ENCODE results near the gene DGCR6L. TPM values are rescaled to one million over a fixed set of nuclear protein-coding genes. Genes with fewer than 3 reads are reported as not detected.
"Not testable (repeated sequence)": the region's sequence is repeated elsewhere in the genome, so short reads cannot be mapped to it uniquely, and the experiment has no call there.

The DGCR6L gene
- total RNA-seq, 1 donor from 2014 or later = 38.6 TPM

DNA sequence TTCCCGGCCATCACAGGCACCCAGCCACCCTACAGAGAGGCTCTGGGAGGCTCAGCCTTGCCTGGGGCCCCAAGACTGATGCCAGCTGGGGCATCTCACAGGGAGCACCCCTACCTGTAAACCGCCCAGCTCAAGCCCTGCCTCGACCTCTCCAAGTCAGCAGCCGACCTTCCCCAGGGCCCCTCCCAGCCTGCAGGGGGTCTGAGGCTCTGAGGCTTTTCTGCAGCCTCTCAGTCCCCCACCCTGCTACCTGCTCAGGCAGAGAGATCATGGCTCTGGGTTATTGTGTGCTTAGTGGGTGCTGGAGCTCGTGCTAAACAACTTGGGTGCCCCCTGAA, 28.6 kb downstream of the DGCR6L start:
- no peak overlapping the region for H3K27ac ChIP-seq (ENCODE audit: low read depth, low read length)

GRCh38 chr22:20290578-20291248, 29.1 kb downstream of the DGCR6L start:
- Histone ChIP-seq H3K27ac (ENCODE audit: low read depth, low read length) (no peak overlapping the region), H3K36me3 (ENCODE audit: control insufficient read depth in 3 of 3, insufficient read depth in 3 of 3, low read length in 3 of 3) (no peaks in the 10 kb centered on the region), H3K9me3 (ENCODE audit: control insufficient read depth in 3 of 3, low read length in 3 of 3) (no peaks in the 10 kb centered on the region), H3K4me3 (ENCODE audit: low read length in 3 of 3) (no peak overlapping the region), H3K27me3 (ENCODE audit: control insufficient read depth in 3 of 3, insufficient read depth in 3 of 3, low read length in 3 of 3) (peaks cover 0 to 20% (median 12%) of the 10 kb centered on the region in 3 donors), H3K4me1 (ENCODE audit: control insufficient read depth in 3 of 3, insufficient read depth in 3 of 3, low read length in 3 of 3) (no peaks in the 10 kb centered on the region), H3K9ac (ENCODE audit: low read depth in 1 of 3, low read length in 3 of 3) (no peak overlapping the region)

More for the DNA sequence above, 28.6 kb downstream of the DGCR6L start:
- no peaks in the 10 kb centered on the region for H3K36me3 ChIP-seq (ENCODE audit: control insufficient read depth in 3 of 3, insufficient read depth in 3 of 3, low read length in 3 of 3)
- H3K4me1 ChIP-seq (ENCODE audit: control insufficient read depth in 3 of 3, insufficient read depth in 3 of 3, low read length in 3 of 3) = no peaks in the 10 kb centered on the region
- H3K4me3 ChIP-seq (ENCODE audit: low read length in 3 of 3) = no peak overlapping the region
- peaks cover 0 to 20% (median 12%) of the 10 kb centered on the region in 3 donors for H3K27me3 ChIP-seq (ENCODE audit: control insufficient read depth in 3 of 3, insufficient read depth in 3 of 3, low read length in 3 of 3)
- H3K9ac ChIP-seq (ENCODE audit: low read depth in 1 of 3, low read length in 3 of 3) = no peak overlapping the region
- H3K9me3 ChIP-seq (ENCODE audit: control insufficient read depth in 3 of 3, low read length in 3 of 3) = no peaks in the 10 kb centered on the region

- Histone ChIP-seq H3K9ac (ENCODE audit: low read depth in 1 of 3, low read length in 3 of 3) (no peak overlapping the region), H3K36me3 (ENCODE audit: control insufficient read depth in 3 of 3, insufficient read depth in 3 of 3, low read length in 3 of 3) (no peaks in the 10 kb centered on the region), H3K4me1 (ENCODE audit: control insufficient read depth in 3 of 3, insufficient read depth in 3 of 3, low read length in 3 of 3) (no peaks in the 10 kb centered on the region), H3K27ac (ENCODE audit: low read depth, low read length) (no peak overlapping the region), H3K27me3 (ENCODE audit: control insufficient read depth in 3 of 3, insufficient read depth in 3 of 3, low read length in 3 of 3) (peaks cover 0 to 20% (median 12%) of the 10 kb centered on the region in 3 donors), H3K9me3 (ENCODE audit: control insufficient read depth in 3 of 3, low read length in 3 of 3) (no peaks in the 10 kb centered on the region), H3K4me3 (ENCODE audit: low read length in 3 of 3) (no peak overlapping the region)
These were observed 29.8 kb downstream of the DGCR6L start for GRCh38 chr22:20290045-20290392.

- not testable (repeated sequence) for H3K4me3 ChIP-seq (ENCODE audit: low read length in 3 of 3); H3K27ac ChIP-seq (ENCODE audit: low read depth, low read length); H3K9me3 ChIP-seq (ENCODE audit: control insufficient read depth in 3 of 3, low read length in 3 of 3); H3K4me1 ChIP-seq (ENCODE audit: control insufficient read depth in 3 of 3, insufficient read depth in 3 of 3, low read length in 3 of 3); H3K9ac ChIP-seq (ENCODE audit: low read depth in 1 of 3, low read length in 3 of 3); H3K36me3 ChIP-seq (ENCODE audit: control insufficient read depth in 3 of 3, insufficient read depth in 3 of 3, low read length in 3 of 3)
- H3K27me3 ChIP-seq (ENCODE audit: control insufficient read depth in 3 of 3, insufficient read depth in 3 of 3, low read length in 3 of 3) = peaks cover 0 to 20% (median 12%) of the 10 kb centered on the region in 3 donors
These were observed 30.4 kb downstream of the DGCR6L start for GRCh38 chr22:20289182-20290044.

DNA sequence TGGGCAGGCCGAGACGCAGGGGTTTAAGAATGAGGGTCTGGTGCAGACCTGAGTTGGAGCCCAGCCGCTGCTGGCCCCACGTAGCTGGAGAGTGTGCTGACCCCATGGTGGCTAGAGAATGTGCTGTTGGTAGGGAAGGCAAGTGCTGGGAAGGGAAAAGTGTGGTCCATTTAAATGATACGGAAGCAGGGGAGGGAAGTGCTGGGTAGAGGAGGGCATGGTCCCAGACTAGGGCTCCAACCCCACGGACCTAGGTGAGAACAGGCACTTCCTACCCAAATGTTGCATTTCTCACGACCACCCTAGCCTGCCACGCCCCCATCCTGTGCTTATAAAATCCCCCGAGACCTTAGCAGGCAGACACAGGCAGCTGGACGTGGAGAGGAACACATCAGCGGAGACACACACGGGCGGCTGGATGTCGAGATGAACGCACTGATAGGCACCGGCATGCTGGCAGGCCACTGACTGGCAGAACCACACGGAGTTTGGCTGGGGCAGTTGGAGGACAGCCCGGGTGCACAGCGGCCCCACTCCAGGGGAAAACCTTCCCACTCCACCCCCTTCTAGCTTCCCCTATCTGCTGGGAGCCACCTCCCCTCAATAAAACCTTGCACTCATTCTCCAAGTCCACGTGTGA, 33.0 kb downstream of the DGCR6L start:
- H3K4me1 ChIP-seq (ENCODE audit: control insufficient read depth in 3 of 3, insufficient read depth in 3 of 3, low read length in 3 of 3); H3K4me3 ChIP-seq (ENCODE audit: low read length in 3 of 3); H3K9ac ChIP-seq (ENCODE audit: low read depth in 1 of 3, low read length in 3 of 3); H3K27ac ChIP-seq (ENCODE audit: low read depth, low read length); H3K9me3 ChIP-seq (ENCODE audit: control insufficient read depth in 3 of 3, low read length in 3 of 3); H3K36me3 ChIP-seq (ENCODE audit: control insufficient read depth in 3 of 3, insufficient read depth in 3 of 3, low read length in 3 of 3): not testable (repeated sequence)
- peaks cover 0 to 22% (median 12%) of the 10 kb centered on the region in 3 donors for H3K27me3 ChIP-seq (ENCODE audit: control insufficient read depth in 3 of 3, insufficient read depth in 3 of 3, low read length in 3 of 3)

DNA sequence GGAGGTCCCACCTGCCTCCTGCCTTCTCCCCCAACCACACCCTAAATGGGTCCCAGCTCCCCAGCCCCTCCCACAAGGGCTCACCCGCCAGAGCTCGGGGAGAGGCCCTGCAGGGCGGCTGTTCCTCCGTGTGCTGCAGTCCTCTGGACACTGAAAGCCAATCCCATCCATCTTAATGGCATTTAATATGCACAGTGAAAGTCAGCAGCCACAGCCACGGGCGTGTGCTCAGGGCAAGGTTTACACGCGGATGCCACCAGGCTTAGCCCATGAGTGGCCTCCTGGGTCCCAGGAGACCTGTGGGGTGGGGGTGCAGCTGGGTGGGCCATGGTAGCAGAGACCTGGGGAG, 33.6 kb downstream of the DGCR6L start:
- H3K36me3 ChIP-seq (ENCODE audit: control insufficient read depth in 3 of 3, insufficient read depth in 3 of 3, low read length in 3 of 3); H3K9ac ChIP-seq (ENCODE audit: low read depth in 1 of 3, low read length in 3 of 3); H3K4me3 ChIP-seq (ENCODE audit: low read length in 3 of 3); H3K27ac ChIP-seq (ENCODE audit: low read depth, low read length); H3K9me3 ChIP-seq (ENCODE audit: control insufficient read depth in 3 of 3, low read length in 3 of 3); H3K4me1 ChIP-seq (ENCODE audit: control insufficient read depth in 3 of 3, insufficient read depth in 3 of 3, low read length in 3 of 3): not testable (repeated sequence)
- peaks cover 0 to 20% (median 12%) of the 10 kb centered on the region in 3 donors for H3K27me3 ChIP-seq (ENCODE audit: control insufficient read depth in 3 of 3, insufficient read depth in 3 of 3, low read length in 3 of 3)

GRCh38 chr22:20285473-20286311, 34.2 kb downstream of the DGCR6L start:
- not testable (repeated sequence) for H3K4me1 ChIP-seq (ENCODE audit: control insufficient read depth in 3 of 3, insufficient read depth in 3 of 3, low read length in 3 of 3); H3K9ac ChIP-seq (ENCODE audit: low read depth in 1 of 3, low read length in 3 of 3); H3K36me3 ChIP-seq (ENCODE audit: control insufficient read depth in 3 of 3, insufficient read depth in 3 of 3, low read length in 3 of 3); H3K27ac ChIP-seq (ENCODE audit: low read depth, low read length); H3K4me3 ChIP-seq (ENCODE audit: low read length in 3 of 3); H3K9me3 ChIP-seq (ENCODE audit: control insufficient read depth in 3 of 3, low read length in 3 of 3)
- peaks cover 0 to 14% (median 7%) of the 10 kb centered on the region in 3 donors for H3K27me3 ChIP-seq (ENCODE audit: control insufficient read depth in 3 of 3, insufficient read depth in 3 of 3, low read length in 3 of 3)

DNA sequence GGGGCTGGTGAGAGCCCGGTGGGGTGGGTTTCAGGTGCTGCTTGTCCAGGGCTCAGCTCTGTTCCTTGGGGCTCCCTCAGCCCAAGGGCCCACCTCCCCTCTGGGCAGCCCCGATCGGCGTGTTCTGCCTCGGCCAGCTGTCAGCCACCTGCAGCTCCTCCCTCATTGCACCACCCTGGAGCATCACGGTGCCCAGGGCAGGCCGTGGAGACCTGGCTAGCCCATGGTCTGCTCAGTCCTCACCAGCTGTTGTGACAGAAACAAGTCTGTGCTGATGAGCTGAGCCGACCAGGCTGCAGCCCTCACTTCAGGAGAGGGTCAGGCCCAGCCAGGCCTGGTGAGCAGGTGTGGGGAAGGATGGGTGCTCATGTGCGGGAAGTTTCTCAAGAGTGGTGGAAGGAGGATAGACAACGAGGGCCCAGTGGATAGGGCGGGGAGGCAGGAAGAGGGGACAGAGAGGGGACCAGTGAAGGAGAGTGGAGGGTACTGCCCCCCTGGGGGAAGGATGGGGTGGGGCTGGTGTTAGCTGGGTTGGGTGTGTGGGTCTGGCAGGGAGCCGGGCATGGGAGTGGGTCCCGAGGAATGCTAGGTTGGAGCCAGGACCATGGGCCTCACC, 35.3 kb downstream of the DGCR6L start:
- Histone ChIP-seq H3K27ac (ENCODE audit: low read depth, low read length) (no peak overlapping the region), H3K36me3 (ENCODE audit: control insufficient read depth in 3 of 3, insufficient read depth in 3 of 3, low read length in 3 of 3) (no peaks in the 10 kb centered on the region), H3K4me1 (ENCODE audit: control insufficient read depth in 3 of 3, insufficient read depth in 3 of 3, low read length in 3 of 3) (no peaks in the 10 kb centered on the region), H3K27me3 (ENCODE audit: control insufficient read depth in 3 of 3, insufficient read depth in 3 of 3, low read length in 3 of 3) (peaks cover 0 to 3% (median 0%) of the 10 kb centered on the region in 3 donors), H3K4me3 (ENCODE audit: low read length in 3 of 3) (no peak overlapping the region), H3K9me3 (ENCODE audit: control insufficient read depth in 3 of 3, low read length in 3 of 3) (no peaks in the 10 kb centered on the region), H3K9ac (ENCODE audit: low read depth in 1 of 3, low read length in 3 of 3) (no peak overlapping the region)

DNA sequence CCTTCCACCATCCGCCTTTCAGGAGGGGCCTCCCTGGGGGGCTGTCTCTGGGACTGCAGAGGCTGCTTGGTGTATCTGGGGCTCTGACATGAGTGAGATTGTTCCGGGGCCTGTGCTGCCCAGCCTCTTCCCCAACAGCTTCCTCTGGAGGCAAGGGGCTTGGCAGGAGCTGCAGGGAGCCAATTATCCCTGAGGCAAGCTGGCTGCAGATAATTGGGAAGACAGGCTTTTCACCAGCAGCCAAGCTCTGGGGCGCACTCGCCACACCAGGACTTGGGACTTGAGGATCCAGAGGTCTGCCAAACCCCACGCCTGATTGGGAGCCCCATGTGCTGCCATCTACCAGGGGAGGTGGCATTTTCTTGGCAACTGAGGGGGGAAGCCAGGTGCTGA, 36.2 kb downstream of the DGCR6L start:
- Histone ChIP-seq H3K9me3 (ENCODE audit: control insufficient read depth in 3 of 3, low read length in 3 of 3) (no peaks in the 10 kb centered on the region), H3K4me1 (ENCODE audit: control insufficient read depth in 3 of 3, insufficient read depth in 3 of 3, low read length in 3 of 3) (no peaks in the 10 kb centered on the region), H3K9ac (ENCODE audit: low read depth in 1 of 3, low read length in 3 of 3) (no peak overlapping the region), H3K27me3 (ENCODE audit: control insufficient read depth in 3 of 3, insufficient read depth in 3 of 3, low read length in 3 of 3) (peaks cover 0 to 2% (median 0%) of the 10 kb centered on the region in 3 donors), H3K36me3 (ENCODE audit: control insufficient read depth in 3 of 3, insufficient read depth in 3 of 3, low read length in 3 of 3) (no peaks in the 10 kb centered on the region), H3K4me3 (ENCODE audit: low read length in 3 of 3) (no peak overlapping the region), H3K27ac (ENCODE audit: low read depth, low read length) (no peak overlapping the region)

Data from skeletal muscle tissue (tissue), 4 donors.